HEK293 (cell line): ENCODE measurements around the gene KIRREL3.

Source experiments
- GLIS1 ChIP-seq: fragments of 450-650 bp; formaldehyde crosslinking; IDR thresholded peaks from 2 replicates; pipeline ENCODE4 v1.5.1; 2016; ENCODE audit warnings: missing biosample characterization, missing genetic modification characterization
- KLF16 ChIP-seq: fragments of 450-650 bp; formaldehyde crosslinking; IDR thresholded peaks from 2 replicates; pipeline ENCODE4 v1.5.1; 2017; ENCODE audit warnings: missing biosample characterization, missing genetic modification characterization
- REPIN1 ChIP-seq: fragments of 450-650 bp; formaldehyde crosslinking; IDR thresholded peaks from 2 replicates; pipeline ENCODE4 v1.5.1; 2017; ENCODE audit warnings: missing biosample characterization, missing genetic modification characterization, low read depth
- SP2 ChIP-seq: fragments of 450-650 bp; formaldehyde crosslinking; IDR thresholded peaks from 2 replicates; pipeline ENCODE4 v1.5.1; 2016; ENCODE audit warnings: missing biosample characterization, missing genetic modification characterization
- TCF7L2 ChIP-seq: IDR thresholded peaks from 2 replicates; pipeline ENCODE4 v1.6.1; 2011; ENCODE audit warnings: low read depth, mild to moderate bottlenecking, inconsistent platforms, low read length, moderate library complexity, borderline replicate concordance
- ZEB2 ChIP-seq: fragments of 450-650 bp; formaldehyde crosslinking; IDR thresholded peaks from 2 replicates; pipeline ENCODE4 v1.5.1; 2016; ENCODE audit warnings: missing biosample characterization, missing genetic modification characterization
- ZNF274 ChIP-seq, 2 experiments: fragments of 200-500 bp in 1 of 2; fragments of 450-650 bp in 1 of 2; sonication (Bioruptor generic) in 1 of 2; formaldehyde crosslinking in 1 of 2; IDR thresholded peaks; 2 replicates each; pipeline versions ENCODE4 v1.5.1 to v1.6.1; 2014 to 2016; ENCODE audit warnings: borderline replicate concordance in 1 of 2, inconsistent platforms in 1 of 2, low read length in 1 of 2, missing biosample characterization in 1 of 2, missing genetic modification characterization in 1 of 2
- ZNF350 ChIP-seq: fragments of 450-650 bp; formaldehyde crosslinking; IDR thresholded peaks from 2 replicates; pipeline ENCODE4 v1.5.0; 2017; ENCODE audit warnings: missing biosample characterization, mild to moderate bottlenecking, missing genetic modification characterization
- TF ChIP-seq, protein P1 (sequence below): fragments of 450-650 bp; formaldehyde crosslinking; IDR thresholded peaks from 2 replicates; pipeline ENCODE4 v1.5.1; 2016; ENCODE audit warnings: missing biosample characterization, missing genetic modification characterization
- TF ChIP-seq, protein P2 (sequence below): fragments of 450-650 bp; formaldehyde crosslinking; IDR thresholded peaks from 2 replicates; pipeline ENCODE4 v1.5.1; 2016; ENCODE audit warnings: missing biosample characterization, missing genetic modification characterization
- TF ChIP-seq, protein P3 (sequence below): fragments of 450-650 bp; formaldehyde crosslinking; IDR thresholded peaks from 2 replicates; pipeline ENCODE4 v1.5.1; 2016; ENCODE audit warnings: missing biosample characterization, missing genetic modification characterization
- TF ChIP-seq, protein P4 (sequence below): fragments of 450-650 bp; formaldehyde crosslinking; IDR thresholded peaks from 2 replicates; pipeline ENCODE4 v1.5.1; 2017; ENCODE audit warnings: missing biosample characterization, missing genetic modification characterization

DNA sequence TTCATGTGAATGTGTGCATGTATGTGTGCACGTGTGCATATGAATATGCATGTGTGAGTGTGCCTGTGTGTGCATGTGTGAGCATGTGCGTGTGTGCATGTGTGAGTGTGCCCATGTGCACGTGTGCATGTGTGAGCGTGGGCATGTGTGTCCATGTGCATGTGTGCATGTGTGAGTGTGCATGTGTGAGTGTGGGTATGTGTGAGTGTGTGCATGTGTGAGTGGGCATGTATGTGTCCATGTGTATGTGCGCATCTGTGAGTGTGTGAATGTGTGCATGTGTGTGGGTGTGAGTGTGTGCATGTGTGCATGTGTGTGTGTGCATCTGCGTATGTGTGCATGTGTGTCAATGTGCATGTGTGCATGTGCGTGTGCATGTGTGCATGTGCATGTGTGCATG, 550.4 kb downstream of the KIRREL3 start:
- TF ChIP-seq REPIN1 (tag by site-specific recombination), result no peak
- TF ChIP-seq SP2 (tag by site-specific recombination), result no peak
- TF ChIP-seq GLIS1 (tag by site-specific recombination), result no peak
- TF ChIP-seq ZNF350 (tag by site-specific recombination), result no peak
- TF ChIP-seq, protein P1, sequence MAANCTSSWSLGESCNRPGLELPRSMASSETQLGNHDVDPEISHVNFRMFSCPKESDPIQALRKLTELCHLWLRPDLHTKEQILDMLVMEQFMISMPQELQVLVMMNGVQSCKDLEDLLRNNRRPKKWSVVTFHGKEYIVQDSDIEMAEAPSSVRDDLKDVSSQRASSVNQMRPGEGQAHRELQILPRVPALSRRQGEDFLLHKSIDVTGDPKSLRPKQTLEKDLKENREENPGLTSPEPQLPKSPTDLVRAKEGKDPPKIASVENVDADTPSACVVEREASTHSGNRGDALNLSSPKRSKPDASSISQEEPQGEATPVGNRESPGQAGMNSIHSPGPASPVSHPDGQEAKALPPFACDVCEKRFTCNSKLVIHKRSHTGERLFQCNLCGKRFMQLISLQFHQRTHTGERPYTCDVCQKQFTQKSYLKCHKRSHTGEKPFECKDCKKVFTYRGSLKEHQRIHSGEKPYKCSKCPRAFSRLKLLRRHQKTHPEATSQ (tag by site-specific recombination), result no peak
- TF ChIP-seq, protein P2, sequence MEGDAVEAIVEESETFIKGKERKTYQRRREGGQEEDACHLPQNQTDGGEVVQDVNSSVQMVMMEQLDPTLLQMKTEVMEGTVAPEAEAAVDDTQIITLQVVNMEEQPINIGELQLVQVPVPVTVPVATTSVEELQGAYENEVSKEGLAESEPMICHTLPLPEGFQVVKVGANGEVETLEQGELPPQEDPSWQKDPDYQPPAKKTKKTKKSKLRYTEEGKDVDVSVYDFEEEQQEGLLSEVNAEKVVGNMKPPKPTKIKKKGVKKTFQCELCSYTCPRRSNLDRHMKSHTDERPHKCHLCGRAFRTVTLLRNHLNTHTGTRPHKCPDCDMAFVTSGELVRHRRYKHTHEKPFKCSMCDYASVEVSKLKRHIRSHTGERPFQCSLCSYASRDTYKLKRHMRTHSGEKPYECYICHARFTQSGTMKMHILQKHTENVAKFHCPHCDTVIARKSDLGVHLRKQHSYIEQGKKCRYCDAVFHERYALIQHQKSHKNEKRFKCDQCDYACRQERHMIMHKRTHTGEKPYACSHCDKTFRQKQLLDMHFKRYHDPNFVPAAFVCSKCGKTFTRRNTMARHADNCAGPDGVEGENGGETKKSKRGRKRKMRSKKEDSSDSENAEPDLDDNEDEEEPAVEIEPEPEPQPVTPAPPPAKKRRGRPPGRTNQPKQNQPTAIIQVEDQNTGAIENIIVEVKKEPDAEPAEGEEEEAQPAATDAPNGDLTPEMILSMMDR, result no peak
- TF ChIP-seq KLF16 (tag by site-specific recombination), result no peak
- no peak for TF ChIP-seq ZEB2 (tag by site-specific recombination)
- no peak for TF ChIP-seq TCF7L2
- no peak for TF ChIP-seq ZNF274 (IDR thresholded peaks at IDR 0.05; ENCODE audit: low read length)
- no peak for TF ChIP-seq ZNF274 (tag by site-specific recombination; IDR thresholded peaks at IDR 0.05; ENCODE audit: borderline replicate concordance)
- TF ChIP-seq, protein P3, sequence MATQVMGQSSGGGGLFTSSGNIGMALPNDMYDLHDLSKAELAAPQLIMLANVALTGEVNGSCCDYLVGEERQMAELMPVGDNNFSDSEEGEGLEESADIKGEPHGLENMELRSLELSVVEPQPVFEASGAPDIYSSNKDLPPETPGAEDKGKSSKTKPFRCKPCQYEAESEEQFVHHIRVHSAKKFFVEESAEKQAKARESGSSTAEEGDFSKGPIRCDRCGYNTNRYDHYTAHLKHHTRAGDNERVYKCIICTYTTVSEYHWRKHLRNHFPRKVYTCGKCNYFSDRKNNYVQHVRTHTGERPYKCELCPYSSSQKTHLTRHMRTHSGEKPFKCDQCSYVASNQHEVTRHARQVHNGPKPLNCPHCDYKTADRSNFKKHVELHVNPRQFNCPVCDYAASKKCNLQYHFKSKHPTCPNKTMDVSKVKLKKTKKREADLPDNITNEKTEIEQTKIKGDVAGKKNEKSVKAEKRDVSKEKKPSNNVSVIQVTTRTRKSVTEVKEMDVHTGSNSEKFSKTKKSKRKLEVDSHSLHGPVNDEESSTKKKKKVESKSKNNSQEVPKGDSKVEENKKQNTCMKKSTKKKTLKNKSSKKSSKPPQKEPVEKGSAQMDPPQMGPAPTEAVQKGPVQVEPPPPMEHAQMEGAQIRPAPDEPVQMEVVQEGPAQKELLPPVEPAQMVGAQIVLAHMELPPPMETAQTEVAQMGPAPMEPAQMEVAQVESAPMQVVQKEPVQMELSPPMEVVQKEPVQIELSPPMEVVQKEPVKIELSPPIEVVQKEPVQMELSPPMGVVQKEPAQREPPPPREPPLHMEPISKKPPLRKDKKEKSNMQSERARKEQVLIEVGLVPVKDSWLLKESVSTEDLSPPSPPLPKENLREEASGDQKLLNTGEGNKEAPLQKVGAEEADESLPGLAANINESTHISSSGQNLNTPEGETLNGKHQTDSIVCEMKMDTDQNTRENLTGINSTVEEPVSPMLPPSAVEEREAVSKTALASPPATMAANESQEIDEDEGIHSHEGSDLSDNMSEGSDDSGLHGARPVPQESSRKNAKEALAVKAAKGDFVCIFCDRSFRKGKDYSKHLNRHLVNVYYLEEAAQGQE (tag by site-specific recombination), result no peak
- TF ChIP-seq, protein P4, sequence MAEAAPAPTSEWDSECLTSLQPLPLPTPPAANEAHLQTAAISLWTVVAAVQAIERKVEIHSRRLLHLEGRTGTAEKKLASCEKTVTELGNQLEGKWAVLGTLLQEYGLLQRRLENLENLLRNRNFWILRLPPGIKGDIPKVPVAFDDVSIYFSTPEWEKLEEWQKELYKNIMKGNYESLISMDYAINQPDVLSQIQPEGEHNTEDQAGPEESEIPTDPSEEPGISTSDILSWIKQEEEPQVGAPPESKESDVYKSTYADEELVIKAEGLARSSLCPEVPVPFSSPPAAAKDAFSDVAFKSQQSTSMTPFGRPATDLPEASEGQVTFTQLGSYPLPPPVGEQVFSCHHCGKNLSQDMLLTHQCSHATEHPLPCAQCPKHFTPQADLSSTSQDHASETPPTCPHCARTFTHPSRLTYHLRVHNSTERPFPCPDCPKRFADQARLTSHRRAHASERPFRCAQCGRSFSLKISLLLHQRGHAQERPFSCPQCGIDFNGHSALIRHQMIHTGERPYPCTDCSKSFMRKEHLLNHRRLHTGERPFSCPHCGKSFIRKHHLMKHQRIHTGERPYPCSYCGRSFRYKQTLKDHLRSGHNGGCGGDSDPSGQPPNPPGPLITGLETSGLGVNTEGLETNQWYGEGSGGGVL (tag by site-specific recombination), result no peak
